ENCODE measurements around the gene LRRC32.
"Not testable (repeated sequence)": the region's sequence is repeated elsewhere in the genome, so short reads cannot be mapped to it uniquely, and the experiment has no call there.

Gene LRRC32

DNA sequence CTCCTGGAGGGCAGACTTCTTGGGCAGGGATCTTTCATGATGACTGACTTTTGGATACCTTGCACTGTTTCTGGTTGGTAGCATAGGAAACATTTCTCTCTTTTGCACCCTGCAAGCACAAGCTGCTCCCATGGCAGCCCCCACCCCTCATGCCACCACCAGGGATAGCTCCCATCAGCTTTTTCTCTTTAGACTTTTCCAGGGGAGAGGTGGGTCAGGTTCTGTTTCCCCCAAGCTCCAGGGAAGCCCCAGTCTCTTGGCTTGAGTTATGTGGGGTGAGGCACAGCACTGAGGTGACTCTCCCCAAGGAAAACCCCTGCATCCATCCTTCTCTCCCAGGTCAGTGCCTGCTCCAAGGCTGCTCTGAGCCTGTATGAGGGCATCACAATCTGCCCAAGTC lies 22.5 kb downstream of the LRRC32 start:
- DNase-seq (ENCODE audit: low read depth), result no peak

DNA sequence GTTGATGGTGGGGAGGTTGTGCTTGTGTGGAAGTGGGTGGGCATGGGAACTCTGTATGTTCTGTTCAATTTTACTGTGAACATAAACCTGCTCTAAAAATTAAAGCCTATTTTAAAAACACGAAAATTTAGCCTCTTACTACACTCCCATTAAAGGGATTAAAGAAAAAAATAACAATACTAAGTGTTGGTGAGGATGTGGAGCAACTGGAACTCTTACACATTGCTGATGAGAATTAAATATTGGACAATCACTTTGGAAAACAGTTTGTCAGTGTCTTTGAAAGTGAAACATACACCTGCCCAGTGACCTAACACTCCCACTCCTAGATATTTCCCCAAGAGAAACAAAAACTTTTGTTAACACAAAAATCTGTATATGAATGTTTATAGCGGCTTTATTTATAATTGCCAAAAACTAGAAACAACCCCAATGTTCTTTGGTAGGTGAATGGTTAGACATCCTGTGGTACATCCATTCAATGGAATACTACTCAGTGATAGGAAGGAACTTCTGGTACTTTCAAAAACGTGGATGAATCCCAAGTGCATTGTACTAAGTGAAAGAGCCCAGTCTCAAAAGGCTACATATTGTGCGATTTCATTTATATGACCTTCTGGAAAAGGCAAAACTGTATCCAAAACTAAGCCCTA lies 23.5 kb downstream of the LRRC32 start:
- DNase-seq (ENCODE audit: low read depth), result no peak

DNA sequence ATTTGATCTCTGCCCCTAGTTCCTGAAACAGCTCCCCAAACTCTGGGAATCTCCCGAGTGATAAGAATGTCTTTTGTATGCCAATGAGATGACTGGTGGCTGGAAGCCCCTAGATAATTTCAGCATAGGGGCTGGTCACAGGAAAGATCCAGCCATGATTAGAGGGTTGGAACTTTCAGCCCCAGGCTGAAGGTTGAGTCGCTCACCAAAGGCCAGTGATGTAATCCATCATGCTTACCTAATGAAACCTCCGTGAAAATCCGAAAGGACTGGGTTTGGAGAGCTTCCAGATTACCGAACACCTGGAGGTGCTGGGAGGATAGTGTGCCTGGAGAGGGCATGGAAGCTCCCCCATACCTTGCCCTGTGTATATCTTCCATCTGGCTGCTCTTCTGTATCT lies 26.0 kb downstream of the LRRC32 start:
- no peak for DNase-seq (ENCODE audit: low read depth)

DNA sequence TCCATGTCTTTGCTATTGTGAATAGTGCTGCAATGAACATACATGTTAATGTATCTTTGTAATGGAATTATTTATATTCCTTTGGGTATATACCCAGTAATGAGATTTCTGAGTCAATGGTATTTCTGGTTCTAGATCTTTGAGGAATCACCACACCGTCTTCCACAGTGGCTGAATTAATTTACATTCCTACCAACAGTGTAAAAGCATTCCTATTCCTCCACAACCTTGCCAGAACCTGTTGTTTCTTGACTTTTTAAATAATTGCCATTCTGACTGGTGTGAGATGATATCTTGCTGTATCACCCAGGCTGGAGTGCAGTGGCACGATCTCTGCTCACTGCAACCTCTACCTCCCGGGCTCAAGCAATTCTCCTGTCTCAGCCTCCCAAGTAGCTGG lies 26.8 kb downstream of the LRRC32 start:
- DNase-seq (ENCODE audit: low read depth), result not testable (repeated sequence)

DNA sequence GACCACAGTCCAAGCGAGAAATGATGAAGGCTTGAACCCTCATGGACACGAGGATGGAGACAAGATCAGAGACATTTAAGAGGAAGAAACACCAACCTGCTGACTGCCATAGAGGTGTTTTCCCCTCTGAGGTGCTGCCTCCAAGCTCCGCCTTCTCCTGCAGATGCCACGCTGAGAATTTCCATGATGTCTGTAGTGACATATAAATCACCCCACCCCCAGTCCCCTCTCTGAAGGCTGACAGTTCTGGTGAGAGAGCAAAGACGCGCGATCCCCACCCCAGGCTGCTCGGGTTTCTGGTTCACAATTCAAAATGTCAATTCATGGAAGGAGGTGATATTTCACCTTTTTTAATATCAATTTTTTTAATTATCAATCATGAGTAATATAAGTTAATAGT lies 28.2 kb downstream of the LRRC32 start:
- peak; percentile 28 for DNase-seq (ENCODE audit: low read depth)

DNA sequence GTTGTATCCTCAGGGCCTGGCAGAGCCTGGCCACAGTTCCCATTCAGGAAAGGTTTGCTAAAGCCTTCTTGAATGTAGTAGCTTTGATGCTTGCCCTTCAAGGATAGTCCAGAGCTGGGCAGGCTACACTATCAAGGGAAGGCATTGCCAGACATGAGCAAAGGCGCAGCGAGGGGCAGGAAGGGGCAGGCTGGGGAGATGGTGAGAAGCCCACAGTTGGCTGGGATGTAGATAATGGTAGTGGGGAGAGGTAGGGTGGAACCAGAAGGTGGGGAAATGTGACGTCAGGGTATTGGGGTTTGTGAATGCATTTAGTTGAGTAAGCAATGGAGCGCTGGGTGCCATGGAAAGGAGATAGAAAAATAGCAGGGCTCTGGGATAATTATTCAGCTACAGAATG lies 28.6 kb downstream of the LRRC32 start:
- DNase-seq (ENCODE audit: low read depth), result no peak

GRCh38 chr11:76640501-76640900 lies 30.0 kb downstream of the LRRC32 start:
- DNase-seq (ENCODE audit: low read depth), result no peak

DNA sequence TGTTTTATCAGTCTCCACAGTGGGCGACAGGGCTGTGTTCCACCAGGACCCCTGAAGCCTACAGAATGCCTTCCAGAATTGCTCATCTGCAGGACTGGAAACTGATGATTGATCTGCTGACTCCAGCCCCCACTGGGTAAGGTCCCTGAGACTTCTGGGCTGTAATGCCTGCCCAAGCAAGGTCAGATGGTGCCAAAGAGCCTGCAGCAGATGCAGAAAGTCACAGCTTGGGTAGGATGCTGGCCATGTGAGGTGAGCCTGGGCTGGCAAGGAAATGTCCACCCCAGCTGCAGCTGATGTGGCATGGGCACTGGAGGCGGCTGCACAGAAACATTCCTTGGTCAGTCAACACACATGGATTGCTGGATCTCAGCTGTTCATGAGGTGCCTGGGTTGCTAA lies 30.9 kb downstream of the LRRC32 start:
- DNase-seq (ENCODE audit: low read depth), result no peak

DNA sequence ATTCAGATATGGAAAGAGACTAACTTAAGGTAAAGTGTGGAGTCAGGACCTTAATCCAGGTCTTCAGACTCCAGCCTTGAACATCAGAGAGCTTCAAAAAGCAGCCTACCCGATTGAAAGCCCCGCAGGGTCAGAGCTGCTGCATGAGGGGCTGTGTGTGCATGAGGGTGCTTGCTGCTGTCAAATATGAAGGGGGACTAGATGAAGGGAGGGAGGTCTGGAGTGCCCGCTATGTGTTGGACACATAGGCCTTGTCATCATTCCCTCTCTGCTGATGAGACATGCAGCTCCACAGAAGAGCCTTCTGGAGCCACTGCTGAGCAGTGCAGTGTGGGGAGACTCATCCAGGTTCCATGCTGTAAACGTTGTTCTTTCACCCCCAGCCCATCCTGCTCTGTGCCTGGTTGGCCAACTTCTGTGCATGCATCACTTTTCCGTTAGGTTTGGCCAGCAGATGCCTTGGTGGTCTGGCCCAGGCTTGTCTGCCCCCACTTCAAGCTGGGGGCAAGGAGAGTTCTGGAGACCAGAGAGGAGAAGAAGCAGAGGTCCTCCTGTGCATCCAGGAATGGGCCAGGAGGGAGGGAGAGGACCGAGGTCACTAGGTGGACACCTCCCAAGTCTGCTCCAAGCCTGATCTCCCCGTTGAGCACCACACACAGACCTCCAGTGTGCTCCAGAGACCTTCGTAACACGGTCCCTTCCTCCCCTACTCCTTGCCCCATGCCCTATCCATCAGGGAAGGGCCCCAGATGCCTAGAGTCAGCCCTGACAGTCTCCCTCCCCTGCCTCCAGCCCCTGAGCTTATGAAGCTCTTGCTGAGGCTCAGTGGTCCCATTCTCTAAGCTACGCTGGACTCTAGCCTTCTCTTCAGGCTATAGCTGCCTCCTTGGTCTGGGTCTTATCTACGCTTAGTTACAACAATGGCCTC lies 32.0 kb downstream of the LRRC32 start:
- DNase-seq (ENCODE audit: low read depth), result no peak

DNA sequence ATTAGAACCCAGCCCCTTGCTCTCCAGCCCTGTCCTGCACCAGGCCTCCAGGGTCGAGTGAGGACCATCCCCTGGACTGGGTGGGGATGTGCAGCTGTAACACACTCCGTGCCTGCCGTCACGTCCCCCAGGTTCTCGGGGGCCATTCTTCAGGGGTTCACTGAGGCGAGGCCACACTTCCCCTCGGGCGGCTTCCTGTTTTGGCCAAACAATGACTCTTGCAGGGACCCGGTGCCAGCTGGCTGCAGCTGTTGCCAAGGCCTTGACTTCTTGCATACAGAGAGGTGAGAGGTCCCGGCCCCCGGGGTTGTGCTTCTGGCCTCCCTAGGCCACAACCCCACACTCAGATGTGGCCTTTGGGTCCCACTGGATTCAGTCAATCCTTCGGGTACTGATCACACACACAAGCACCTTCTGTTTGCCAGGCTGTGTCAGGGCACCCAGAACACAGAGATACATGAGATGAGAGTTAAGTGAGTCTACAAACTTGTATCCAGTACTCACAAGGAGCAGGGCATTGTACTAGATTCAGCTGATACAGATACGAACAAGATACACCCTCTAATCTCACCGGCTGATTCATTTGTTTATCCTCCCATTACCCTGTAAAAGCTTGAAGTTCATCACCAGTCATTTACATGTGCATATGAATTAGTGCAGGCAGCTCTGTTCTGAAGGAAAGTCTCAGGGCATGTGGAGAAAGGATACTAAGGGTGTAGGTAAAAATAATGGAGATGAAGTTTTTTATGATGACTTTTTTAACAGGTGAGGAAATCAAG lies 32.9 kb downstream of the LRRC32 start:
- DNase-seq (ENCODE audit: low read depth), result no peak

GRCh38 chr11:76636826-76637460 lies 33.6 kb downstream of the LRRC32 start:
- DNase-seq (ENCODE audit: low read depth), result no peak

DNA sequence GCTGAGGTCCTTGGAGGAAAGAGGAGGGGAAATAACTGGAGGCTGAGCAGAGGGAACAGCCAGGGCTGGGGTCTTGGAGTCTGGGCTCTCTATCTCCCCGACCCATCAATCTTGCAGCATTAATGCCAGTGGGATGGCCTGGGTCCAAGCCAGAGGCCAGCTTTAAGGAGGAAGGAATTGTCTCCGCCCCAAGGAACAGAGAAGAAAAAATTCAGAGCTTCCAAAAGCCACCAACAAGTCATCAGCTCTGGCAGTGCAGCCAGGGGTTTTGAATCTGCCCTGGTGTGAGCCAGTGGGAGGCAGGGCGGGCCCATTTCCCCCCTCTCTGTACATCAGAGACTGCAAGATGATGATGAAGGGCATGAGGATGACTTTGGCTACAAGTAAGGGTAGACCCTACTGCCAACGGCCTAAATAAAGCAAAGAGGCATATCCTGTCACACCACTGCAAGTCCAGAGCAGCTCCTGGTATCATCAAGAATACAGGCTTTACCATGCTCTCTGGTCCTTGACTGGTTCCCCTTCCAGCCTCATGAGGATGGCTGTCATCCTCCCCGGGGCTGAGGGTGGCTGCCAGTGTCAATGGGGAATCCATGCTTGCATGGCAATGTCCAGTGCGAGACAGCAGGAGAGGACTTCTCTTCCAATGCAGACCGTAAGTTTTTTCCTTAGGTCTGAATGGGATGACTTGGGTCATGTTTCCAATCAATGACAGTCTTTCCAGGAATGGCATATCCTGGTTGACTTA lies 34.4 kb downstream of the LRRC32 start:
- DNase-seq (ENCODE audit: low read depth), result no peak

DNA sequence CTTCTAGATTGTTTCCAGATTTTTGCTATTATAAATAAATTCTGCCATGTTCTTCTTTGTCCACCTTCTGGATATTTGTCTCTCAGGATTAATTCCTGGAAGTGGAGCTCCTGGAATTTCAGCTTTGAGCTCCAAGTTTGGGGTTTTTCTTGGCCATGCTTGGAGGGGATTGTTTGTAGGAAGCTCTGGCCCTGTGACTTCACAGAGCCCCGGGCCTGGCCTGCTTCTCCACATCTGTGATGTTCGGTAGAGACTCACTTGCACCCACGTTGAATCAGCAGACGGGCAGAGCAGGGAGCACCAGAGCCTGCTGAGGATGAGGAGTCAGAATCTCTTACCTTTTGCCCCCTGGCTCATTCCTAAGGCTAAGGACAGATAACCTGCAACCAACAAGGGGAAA lies 35.7 kb downstream of the LRRC32 start:
- DNase-seq (ENCODE audit: low read depth), result no peak

DNA sequence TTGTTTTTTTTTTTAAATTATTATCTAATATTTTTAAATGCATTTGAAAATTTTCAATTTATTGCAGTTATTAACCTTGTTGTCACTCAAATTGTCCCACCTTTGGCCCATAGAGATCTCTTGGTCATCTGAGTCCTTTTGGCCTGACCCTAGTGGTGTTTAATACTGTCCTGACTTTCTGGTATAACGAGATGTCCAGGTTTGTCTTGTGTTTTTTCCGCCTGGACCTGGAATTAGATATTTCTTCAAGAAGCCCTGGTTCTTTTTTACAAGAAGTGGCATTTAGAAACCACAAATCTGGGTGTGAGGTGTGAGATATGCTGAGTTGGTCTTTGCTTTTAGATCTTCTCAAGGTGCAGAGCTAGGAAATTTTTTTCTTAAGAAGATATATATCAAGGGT lies 38.1 kb downstream of the LRRC32 start:
- DNase-seq (ENCODE audit: low read depth), result no peak

DNA sequence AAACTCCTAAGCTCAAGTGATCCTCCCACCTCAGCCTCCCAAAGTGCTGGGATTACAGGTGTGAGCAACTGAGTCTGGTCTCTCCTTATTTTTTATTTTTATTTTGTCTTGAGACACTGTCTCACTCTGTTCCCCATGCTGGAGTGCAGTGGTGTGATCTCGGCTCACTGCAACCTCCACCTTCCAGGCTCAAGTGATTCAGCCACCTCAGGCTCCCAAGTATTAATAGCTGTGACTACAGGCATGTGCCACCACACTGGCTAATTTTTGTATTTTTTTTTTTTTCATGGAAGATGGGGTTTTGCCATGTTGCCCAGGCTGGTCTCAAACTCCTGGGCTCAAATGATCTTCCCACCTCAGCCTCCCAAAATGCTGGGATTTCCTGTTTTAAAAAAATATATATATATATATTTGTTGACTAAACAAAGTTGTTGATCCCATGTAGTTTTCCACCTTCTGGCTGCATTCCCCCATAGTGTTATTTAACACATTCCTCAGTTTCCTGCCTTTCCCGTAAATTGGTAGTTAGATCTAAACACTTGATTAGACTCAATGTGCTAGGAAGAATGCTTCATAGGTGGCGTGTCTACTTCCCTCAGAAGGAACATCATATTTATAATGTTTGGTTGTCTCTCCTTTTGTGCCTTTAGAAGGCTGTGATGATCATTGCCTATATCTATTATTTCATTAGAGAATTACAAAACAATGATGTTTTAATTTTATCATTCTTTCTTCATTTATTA lies 38.8 kb downstream of the LRRC32 start:
- DNase-seq (ENCODE audit: low read depth), result no peak

DNA sequence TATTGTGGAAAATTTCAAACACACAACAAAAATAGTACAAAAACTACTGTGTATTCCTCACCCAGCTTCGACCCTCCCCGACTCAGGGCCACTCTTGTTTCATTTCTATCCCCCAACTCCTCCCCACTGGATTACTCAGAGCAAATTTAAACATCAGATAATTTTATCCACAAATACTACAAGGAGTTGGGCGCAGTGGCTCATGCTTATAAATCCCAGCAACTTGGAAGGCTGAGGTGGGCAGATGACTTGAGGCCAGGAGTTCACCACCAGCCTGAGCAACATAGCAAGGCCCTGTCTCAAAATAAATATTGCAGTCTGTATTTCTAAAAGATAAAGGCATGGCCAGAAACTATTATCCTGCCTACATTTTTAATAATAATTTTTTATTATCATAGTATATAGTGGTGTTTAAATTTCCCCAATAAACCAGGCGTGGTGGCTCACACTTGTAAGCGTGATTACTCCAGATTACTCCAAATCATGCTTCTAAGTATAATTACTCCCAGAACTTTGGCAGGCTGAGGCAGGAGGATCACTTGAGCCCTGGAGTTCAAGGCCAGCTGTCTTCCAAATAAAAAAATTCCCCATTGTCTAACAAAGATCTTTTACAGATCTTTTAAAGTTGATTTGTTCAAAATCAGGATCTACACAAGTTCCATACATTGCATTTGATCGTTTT lies 39.8 kb downstream of the LRRC32 start:
- no peak for DNase-seq (ENCODE audit: low read depth)

GRCh38 chr11:76629853-76630599 lies 40.5 kb downstream of the LRRC32 start:
- DNase-seq (ENCODE audit: low read depth), result no peak

GRCh38 chr11:76629116-76629852 lies 41.3 kb downstream of the LRRC32 start:
- no peak for DNase-seq (ENCODE audit: low read depth)

All from stimulated activated CD4-positive, alpha-beta T cell treated with anti-CD3 and anti-CD28 coated beads, Interleukin-2, amount 100 ng/mL, for 4 hours (primary cell).